ENCODE measurements around the gene SLC25A15. TPM values are rescaled to one million over a fixed set of nuclear protein-coding genes. Genes with fewer than 3 reads are reported as not detected.

SLC25A15 gene
- 10 to 100 TPM in 11 of 12 donors, not detected in 1; 10.4 to 14.5 (median 12.3) TPM for polyA plus RNA-seq (ENCODE audit: insufficient read length in 12 of 12)
- long read RNA-seq, donor 1, partial matches to known transcripts: 0 of 3 reads
- long read RNA-seq, donor 1, other reads (novel, unspliced or antisense): 0 of 3 reads
- long read RNA-seq, donor 2, partial matches to known transcripts: 5 of 5 reads
- long read RNA-seq, donor 2, other reads (novel, unspliced or antisense): 0 of 5 reads
- long read RNA-seq, donor 3: 0 reads
- long read RNA-seq, donor 4: 0 reads
- long read RNA-seq, donor 5, partial matches to known transcripts: 0 of 1 reads
- long read RNA-seq, donor 5, other reads (novel, unspliced or antisense): 0 of 1 reads
- long read RNA-seq, donor 6: 0 reads
- long read RNA-seq, donor 7, partial matches to known transcripts: 0 of 2 reads
- long read RNA-seq, donor 7, other reads (novel, unspliced or antisense): 0 of 2 reads
- long read RNA-seq, donor 8, partial matches to known transcripts: 0 of 2 reads
- long read RNA-seq, donor 8, other reads (novel, unspliced or antisense): 0 of 2 reads
- long read RNA-seq, donor 9: 0 reads
- long read RNA-seq, donor 10: 0 reads
- long read RNA-seq, donor 11: 0 reads

DNA sequence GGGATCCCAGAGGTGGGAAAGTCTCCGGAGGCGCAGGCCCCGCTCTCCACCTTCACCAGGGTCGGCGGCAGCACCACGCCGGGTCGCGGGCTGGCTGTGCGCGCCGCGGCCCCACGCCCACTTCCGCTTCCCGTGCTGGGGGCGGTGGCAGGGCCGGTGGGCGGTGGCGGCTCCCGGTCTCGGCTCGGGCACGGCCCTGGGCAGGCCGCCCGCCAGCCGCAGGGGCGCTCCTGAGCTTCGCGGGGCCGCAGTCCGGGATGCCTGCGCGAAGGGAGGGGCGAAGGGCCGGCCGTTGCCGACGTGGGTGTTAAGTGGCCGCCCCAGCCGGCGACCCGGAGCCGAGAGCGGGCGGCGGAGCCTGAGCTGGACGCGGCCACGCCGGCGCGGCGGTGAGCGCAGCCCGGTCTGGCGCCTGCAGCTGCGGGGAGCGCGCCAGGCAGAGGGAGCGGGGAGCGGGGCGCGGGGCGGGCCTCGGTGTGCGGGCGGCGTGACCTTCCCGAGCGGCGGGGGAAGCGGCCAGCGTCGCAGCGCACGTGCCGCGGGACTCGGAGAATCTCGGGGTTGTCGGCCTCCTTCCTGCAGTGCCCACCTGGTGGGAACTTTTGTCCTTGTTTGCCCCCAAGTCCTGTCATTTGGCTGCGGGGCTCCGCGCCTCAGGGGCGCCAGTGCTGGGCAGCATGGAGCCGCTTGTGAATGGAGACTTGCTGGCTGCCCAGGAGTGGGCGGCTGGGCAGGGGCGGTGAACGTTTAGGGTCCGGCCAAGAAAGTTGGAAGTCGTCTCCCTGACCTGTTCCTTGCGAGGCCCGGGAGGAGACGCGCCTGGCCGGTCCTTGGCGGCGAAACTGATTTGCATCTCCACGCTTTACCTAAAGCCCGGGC, at the start of gene SLC25A15:
SLC25A15 (plus strand) TSS at position 337 of the 879 bp plus-strand sequence. CDS start 3,616 bp downstream, outside the sequence.
- DNase-seq: peak; percentile 57

DNA sequence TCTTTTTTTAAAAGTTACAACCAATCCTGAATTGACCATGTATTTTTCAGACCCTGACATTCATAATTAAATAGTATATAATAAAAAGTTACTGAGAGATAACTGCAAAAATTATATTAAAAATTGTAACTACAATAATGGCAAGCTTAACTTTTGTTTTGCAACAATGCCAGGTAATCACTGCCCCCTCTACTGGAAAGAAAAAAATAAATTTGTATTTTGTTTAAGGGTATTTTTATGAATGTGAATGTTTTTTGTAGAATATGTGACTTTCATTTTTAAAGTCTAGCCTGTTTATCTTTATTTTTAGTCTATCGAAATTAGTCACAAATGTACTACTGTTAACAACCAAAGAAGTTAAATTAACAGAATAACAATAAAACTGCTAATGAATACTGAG, 40.1 kb upstream of the SLC25A15 start:
- no peak for DNase-seq

DNA sequence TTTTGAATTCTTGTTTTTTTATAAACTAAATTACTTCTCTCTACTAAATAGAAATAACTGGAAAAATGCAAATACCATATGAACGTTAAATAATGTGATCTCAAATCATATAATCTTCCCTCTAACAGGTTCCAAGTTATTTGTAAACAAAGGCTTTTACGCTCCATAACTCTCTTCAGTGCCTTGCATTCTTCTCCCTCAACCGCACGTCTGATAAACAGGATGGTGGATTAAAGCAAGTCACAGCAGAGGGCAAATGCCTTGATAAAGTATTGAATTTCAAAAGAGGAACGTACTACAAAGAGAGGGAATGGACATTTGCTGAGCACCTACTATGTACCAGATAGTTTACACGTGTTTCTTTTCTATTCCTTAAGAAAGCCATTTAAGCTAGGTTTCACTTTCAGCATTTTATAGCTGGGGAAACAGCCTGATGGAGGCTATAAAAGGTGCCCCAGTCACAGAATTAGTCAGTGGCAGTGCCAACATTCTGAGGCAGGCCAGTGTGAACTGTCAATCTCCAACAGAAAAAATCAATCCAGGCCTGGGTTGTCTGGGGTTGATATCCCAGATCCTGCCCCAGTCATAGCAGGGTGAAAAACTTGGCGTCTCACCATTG, 34.2 kb upstream of the SLC25A15 start:
- no peak for DNase-seq

DNA sequence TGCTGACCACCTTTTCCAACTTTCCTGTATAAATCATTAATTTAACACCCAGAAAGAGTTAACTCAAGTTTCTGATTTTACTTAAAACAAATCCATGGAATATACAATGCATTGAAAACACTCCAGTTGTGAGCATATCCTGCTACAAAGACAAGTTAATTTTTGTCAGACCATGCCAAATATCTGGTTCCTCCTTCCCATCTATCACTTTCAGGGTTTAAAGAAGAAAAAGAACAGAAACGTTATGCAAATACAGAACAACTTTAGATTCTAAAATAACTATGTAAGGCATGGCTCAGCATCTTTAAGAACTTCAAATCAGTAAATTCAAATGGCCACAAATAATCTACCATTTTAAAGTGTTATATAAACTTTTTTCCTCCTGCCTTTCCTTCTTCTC, 33.4 kb upstream of the SLC25A15 start:
- no peak for DNase-seq

DNA sequence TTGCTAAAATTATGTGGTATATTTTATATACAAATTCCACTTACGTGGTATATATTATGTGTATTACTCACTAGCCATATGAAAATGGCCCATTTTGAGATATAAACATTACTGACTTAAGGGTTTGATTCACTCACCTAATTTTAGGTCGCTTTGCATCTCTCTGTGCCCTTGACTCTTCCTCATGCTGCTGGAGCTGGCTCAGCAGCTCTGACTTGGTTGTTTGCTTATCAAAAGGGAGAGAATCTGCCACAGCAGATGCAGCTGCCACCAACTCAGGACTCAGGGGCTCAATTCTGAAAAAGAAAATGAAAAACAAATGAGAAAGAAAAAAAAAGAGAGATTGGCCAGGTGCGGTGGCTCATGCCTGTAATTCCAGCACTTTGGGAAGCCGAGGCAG, 30.6 kb upstream of the SLC25A15 start:
- DNase-seq: no peak

DNA sequence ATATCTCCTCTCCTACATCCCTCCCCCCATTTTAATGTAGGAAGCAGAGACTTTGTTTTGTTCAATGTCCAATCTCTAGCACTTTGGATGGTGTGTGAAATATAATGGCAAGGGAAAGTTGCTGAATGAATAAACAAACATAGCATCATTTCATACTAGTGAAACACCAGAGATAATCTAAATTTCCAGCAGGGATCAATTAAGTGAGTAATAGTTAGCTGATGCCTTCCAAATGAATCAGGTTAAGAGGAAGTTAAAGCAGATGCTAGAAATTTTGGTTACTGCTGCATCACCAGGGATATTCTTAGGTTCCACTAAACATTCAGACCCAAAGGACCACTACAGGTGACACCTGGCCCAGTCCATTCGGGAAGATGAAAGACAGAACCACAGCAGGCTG, 26.6 kb upstream of the SLC25A15 start:
- DNase-seq: no peak

DNA sequence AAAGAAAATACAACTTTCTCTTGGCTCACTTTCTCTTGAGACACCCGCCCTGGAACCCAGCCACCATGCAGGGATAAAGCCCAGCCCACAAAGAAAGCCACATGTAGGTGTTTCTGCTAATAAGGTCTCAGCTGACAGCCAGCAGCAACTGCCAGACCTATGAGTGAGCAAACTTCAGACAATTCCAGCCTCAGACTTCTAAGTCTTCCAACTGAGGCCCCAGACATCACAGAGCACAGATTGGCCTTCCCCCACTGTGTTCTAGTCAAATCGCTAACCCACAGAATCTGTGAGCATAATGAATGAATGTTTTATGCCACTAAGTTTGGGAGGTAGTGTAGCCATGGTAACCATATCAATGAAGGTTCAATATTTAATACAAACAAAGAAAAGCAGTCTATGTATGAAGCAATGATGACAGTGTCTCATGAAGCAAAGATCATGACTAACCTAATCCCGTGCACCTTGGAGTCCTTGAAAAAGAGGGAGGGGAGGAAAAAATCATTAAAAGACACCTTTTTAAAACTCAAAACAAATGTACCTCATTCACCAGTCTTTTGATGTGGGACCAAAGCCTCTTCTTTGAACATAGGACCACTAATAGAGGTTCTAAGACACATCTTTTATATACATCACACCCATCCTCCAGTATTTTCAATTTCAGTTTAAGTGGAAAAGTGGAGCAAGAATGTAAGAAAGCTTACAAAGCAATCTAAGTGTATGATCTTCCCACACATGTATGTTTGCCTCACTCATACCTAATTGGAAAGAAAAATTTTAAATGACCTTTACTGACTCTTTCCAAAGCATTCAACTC, 24.6 kb upstream of the SLC25A15 start:
- no peak for DNase-seq

DNA sequence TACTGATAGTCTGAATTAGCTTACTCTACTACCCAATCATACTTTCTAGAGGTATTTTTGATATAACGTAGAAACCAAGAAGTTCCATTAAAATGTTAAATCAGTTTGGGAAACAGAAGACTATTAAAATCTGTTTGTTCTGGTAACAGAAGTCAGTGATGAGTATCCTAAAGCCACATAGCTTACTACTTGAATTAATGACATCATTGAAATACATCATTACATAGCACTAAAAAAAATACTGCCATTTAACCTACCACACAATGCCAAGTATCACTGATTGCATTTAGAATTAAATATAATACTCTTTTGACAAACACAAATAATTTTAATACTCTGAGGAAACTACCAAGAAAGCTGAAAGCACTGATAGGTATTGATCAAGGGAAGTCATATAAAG, 23.8 kb upstream of the SLC25A15 start:
- DNase-seq: no peak

DNA sequence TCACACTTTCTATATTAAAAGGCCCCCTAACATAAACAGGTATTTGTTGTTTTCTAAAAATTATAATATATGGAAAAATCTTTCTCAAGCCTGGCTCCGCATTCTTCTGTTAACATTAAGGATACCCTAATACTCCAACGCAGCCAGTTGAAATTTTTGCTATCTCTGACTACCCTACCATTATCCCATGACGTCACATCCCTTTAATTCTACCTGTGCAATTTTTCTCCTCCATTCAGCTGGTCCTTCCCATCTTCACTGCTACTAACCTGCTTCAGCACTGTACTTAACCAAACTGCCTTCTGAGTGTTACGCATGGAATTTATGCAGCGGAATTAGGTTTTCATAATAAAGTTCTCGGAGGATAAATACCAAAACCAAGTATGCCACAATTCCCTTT, 19.4 kb upstream of the SLC25A15 start:
- no peak for DNase-seq

DNA sequence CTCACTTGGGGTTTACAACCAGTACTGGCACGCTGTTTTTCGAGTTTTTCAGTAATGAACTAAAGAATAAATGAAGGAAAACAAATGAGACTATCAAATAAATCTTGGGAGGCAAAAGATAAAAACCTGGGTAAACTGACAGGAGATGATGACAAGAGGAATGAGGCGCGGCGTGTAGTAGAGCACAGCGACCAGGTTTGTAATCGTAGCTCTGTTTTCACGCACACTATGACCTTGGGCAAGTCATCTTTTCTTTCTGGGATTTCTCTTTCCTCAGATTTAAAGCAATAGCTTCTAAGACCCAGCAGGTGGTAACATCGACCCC, 18.8 kb upstream of the SLC25A15 start:
- no peak for DNase-seq

DNA sequence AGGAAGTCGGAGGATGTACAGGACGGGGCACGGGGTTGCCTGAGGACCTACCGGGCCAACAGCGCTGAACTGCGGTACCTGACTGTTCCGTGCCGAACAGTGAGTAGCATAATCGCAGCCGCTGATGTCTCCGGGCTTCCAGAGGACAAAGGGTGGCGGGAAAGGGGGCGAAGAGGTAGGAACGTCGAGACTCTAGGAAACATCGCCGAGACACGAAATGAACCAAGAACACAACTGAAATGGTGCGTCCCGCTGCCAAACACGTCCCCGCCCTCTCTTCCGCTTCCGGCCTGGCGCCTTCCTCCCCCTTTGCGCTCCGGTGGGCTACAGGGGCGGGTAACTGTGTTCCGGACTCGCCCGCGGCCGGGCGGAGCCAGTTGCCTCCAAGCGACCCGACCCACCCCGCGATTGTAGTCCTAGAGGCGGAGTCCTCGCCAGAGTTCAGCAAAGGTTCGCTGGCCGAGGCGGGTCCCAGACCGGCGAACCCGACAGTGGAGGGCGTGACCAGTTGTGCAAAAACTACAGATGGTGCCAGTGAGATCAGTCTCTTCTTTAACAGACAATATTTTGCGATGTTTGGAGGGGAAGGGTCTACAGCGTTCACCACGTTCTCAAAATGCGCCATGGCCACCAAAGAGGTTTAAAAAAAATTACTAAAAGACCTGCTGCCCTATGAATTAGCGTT, 18.3 kb upstream of the SLC25A15 start, which contains the start of gene MRPS31:
MRPS31 (minus strand) TSS at position 257 of the 685 bp plus-strand sequence; CDS start at position 203, 54 bp downstream.
- DNase-seq: peak; percentile 96

DNA sequence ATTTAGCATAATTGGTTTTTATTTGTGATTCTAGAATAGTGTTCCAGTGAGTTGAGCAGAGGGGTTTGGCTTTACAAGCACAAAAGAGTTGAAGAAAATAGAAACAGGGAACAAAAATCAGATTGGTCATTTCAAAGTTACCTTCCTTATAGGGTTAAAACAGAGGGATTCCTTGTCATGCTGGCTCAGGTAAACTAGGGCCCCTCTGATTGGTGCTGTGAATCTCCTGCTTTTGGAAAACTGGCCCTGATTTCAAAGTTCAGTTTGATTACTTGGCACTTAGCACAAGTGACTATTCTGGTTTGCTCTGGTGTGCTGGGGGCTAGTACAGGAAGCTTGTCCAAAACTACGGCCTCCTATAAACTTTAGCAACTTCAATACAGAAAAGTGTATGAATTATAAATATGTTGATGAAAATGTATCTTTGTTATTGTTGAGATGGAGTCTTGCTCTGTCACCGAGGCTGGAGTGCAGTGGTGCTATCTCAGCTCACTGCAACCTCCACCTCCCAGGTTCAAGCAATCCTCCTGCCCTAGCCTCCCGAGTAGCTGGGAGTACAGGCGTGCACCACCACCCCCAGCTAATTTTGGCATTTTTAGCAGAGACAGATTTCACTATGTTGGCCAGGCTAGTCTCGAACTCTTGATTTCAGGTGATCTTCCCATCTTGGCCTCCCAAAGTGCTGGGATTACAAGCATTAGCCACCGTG, 16.5 kb upstream of the SLC25A15 start:
- no peak for DNase-seq

DNA sequence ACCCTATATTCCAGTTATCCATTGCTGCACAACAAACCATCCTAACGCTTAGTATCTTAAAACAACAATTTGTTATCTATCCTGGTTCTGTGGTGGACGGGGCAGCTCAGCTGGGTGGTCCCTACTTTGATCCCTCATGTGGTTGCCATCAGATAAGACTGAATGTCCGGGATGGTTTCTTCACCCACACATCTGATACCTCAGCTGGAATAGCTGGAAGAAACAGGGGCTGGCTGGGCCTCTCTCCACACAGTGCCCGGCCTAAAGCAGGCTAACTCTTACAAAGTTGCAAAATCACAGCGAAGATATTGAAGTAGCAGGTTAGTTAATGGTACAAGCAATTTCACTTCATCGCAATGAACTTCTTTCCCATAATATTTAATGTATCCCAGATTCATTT, 14.7 kb upstream of the SLC25A15 start:
- no peak for DNase-seq

DNA sequence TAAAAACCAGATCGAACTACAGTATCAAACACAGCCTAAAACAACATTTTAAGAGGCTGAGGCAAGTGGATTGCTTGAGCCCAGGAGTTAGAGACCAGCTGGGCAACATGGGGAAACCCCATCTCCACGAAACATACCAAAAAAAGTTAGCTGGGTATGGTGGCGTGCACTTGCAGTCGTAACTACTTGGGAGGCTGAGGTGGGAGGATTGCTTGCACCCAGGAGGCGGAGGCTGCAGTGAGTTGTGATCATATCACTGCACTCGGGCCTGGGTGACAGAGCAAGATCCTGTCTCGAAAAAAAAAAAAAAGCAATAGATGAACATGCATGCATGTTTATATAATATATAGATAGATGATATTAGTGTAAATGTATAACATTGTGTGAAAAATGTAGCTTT, 13.2 kb upstream of the SLC25A15 start:
- DNase-seq: no peak

DNA sequence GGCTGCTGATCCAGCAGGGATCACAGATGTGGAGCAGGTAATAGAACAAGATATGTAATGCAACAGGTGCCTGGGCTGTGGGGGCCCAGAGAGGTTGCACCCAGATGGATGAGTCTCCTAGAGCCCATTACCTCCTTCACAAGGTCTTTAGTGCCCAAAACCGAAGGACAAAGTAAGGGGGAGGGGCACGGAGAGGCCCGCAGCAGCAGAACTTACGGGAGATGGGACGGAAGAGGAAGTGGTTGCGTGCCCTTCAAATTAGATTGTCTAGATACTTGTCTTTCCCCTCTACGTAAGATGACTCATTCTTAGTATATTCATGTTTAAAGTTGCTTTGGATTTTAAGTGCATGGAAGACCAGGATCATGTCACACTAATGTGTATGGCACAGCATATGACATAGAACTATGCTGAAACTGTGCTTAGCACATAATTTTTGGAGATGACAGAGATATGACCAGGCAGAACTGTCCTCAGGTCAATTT, 12.7 kb upstream of the SLC25A15 start:
- DNase-seq: no peak

DNA sequence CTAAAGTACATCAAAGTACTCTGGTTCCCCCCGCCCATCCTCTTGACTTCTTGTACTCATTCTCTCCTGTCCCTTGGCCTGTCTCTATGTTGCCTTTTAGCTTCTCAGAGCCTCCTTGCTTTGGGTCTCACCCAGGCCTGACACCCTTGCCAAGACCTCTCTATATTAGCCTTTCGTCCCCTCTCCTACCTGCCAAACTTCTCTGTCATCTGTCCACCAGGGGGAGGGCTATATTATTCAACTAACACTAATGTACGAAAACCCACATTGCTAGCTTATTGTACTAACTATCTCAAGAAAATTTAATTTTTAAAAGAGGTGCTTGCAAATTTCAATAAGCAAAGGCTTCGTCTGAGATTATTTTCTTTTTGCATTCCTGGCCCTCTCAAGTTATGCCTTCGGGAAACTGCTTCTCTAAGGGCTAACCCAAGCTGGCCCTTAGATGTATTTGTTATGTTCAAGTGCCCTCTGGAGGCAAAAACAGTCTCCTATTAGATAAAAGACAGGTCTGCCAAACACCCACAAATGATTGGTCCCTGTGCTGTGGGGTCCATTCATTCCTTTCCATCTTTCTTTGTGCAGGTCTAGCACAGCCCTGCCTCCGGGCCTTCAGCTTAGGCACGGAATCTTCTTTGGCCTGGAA, 12.1 kb upstream of the SLC25A15 start:
- DNase-seq: peak; percentile 31

DNA sequence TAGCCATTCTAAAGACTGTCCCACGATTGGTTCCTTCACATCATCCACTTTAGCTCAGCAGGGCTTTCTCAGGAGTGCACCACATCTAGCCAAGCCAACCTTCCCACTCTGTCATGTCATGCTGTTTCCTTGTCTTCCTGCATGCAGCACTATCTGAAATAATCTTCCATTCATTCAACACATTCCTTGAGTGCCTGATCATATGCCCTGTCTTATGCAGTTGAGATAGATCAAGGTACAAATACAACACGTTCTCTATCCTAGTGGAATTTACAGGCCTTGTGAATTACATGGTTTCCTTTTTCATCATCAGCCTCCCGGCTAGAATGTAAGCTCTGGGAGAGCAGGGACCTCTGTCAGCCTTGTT, 11.6 kb upstream of the SLC25A15 start:
- no peak for DNase-seq

DNA sequence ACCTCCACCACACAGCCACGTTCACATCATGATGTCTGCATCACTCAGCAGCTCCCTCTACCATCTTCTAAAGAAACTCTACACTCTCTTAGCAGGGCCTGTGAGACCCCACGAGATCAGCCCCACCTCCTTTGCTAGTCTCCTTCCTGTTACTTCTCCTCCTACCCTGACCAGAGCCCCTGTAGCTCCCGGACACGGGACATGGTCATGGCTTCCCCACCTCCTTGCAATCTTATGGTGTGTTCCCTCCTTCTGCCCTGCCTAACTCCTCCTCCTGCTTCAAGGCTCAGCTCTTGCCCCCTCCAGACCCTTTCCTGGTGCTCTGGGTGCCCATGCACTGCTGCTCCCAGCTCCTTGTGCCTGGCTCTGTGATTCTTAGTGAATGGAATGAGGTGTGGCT, 10.4 kb upstream of the SLC25A15 start:
- DNase-seq: no peak

DNA sequence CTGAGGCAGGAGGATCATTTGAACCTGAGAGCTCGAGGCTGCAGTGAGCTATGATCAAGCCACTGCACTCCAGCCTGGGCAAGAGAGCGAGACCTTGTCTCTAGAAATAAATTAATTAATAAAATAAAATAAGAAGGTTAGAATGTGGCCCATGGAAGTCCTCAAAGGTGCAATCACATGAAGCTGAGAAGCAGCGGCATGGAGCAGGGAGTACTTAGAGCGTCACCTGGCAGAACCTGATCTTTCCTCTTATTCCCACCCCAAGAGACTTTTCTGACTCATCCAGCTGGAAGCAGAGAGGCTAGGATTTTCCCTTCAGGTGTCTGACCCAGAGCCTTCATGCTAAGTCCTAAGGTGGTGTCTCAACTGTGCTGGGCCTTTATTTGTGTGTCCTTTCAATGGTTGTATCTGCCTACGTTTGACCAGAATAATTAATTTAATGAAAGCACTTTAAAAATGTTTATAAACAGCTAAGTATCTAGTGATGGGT, 9.6 kb upstream of the SLC25A15 start:
- no peak for DNase-seq

Measured in muscle of arm (tissue), 14 donors.